GM19463 (cell line): ENCODE data around the gene FGF5.
A peak's percentile ranks its signal among the peaks of the same experiment; 100 is the strongest.
"Not testable (repeated sequence)": the region's sequence is repeated elsewhere in the genome, so short reads cannot be mapped to it uniquely, and the experiment has no call there.

ENCODE experiments used
- ATAC-seq: cut with Tn5 transposase; IDR thresholded peaks from one replicate; pipeline ENCODE4 v1.9.1; 2021; ENCODE audit warnings: mild to moderate bottlenecking, moderate library complexity; ENCODE audit not compliant: unreplicated experiment

Gene FGF5, protein sequence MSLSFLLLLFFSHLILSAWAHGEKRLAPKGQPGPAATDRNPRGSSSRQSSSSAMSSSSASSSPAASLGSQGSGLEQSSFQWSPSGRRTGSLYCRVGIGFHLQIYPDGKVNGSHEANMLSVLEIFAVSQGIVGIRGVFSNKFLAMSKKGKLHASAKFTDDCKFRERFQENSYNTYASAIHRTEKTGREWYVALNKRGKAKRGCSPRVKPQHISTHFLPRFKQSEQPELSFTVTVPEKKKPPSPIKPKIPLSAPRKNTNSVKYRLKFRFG

DNA sequence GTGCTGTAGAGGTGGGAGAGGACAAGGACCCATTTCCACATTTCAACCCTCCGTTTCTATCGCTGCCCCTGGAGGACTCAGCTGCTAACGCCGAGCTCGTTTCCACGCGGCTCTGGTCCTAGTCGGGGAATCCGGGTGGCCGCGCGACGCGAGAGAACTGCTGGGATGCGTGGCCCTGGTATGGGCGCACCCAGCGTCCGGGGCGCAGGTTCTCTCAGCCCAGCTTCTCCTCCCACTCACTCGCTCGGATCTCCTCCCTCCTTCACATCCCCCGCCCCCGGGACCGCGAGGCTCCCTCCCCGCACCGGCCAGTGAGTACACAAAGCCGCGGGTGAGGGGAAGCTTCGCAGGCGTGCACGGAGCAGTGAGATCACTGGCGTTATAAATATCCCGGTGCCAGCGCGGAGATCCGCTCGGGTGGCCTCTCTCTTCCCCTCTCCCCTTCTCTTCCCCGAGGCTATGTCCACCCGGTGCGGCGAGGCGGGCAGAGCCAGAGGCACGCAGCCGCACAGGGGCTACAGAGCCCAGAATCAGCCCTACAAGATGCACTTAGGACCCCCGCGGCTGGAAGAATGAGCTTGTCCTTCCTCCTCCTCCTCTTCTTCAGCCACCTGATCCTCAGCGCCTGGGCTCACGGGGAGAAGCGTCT lies at the start of gene FGF5:
TSS of gene FGF5 (plus strand) at position 412 of the 649 bp plus-strand sequence. CDS start at position 573, 161 bp downstream.
- ATAC-seq: no peak

DNA sequence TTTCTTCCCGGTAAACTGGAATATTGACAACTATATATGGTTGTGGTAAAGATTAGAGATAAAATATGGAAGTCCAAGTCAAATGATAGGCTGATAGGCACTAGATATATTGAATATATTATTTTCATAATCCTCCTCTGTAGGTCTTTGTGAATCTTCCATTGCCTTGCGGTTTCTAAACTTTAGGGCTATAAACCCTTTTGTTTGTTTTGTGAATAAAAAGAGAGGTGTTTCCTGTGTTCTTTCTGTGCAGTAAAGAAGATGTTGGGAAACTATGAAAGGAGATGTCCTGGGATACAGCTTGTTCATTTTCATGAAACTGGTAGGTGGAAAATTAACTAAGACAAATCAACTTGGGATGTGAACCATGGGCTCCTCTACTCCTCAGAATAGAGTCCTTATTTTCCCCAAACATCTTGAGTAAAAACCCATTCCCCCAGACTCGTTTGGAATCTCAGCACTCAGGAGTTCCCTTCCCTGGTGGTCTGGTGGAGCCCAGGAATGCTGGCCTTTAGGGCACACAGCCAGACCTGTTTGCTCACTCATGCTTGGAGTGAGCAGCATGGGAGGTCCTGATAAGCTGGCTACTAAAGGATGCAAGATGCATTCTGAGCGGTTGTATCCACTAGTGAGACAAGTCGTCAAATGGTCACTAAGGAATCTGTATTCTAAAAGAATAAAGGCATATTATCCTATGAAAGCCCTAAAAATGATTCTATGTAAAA lies 47.0 kb upstream of the FGF5 start:
- no peak for ATAC-seq

DNA sequence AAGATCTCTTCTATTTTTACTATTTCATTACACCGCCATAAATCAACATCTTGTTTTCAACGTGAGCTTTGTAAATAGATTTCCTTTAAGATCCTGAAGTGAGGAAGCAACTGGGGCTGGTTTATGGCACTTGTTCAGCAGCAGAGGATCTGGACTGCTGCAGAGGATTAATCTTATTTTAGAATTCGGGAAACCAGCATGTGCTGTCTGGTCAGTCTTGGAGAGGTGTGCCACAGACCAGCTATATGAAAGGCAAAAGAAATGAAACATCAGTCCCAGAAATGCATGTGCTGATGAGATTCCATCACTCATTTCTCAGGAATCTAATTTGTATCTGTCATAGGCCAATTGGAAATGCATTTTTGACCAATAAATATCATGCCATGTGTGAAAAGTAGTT lies 45.8 kb upstream of the FGF5 start:
- no peak for ATAC-seq

DNA sequence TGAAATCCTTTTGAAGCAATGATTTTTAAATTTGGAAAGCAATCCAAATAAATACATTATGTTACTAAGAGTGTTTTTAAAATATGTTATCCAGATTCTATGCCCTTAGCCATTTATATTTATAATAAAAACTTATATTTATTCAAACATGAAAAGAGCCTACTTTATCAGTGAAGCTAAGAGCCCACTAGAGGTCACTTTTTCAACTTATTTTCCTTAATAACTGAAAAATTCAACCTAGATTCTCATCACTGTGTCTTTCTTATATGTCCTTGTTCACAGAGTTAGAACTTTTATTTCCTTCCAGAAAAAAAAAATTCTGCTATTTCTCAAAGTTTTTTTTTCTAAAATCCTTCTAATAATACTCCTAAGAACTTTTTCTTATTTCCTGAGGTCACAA lies 45.3 kb upstream of the FGF5 start:
- ATAC-seq: no peak

DNA sequence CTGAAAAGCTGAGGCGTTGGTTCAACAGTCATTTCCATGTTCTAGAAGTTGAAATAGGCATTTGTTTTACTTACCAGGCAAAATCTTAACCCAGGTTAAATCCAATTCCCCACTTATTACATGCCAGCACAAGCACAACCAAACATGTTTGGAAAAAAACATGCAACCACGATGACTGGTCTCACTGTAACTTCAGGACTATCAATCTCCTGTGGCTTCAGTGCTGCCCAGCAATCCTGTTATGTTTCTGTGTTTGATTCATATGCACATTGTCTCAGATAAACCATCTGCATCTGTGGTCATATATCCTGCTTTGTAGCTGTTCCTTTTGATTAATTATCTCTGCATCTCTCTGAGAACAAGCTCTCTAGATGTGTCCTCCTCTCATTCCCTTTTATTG lies 40.9 kb upstream of the FGF5 start:
- ATAC-seq: no peak

DNA sequence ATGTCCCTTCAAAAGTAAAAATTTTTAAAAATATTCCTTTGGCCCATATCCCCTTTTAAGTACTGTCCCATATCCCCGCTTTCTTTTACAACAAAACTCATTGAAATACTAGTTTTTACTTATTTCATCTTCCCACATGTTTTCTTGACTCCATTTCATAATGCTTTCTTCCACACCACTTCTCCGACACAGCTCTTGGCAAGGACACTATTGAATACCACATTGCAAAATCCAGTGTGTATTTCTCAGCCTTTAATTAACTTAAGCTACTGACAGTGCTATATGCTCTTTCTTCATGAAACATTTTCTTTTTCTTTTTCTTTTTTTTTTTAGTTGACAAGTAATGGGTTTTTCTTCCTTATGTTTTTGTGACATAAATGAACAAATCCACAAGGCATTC lies 40.4 kb upstream of the FGF5 start:
- ATAC-seq: no peak

DNA sequence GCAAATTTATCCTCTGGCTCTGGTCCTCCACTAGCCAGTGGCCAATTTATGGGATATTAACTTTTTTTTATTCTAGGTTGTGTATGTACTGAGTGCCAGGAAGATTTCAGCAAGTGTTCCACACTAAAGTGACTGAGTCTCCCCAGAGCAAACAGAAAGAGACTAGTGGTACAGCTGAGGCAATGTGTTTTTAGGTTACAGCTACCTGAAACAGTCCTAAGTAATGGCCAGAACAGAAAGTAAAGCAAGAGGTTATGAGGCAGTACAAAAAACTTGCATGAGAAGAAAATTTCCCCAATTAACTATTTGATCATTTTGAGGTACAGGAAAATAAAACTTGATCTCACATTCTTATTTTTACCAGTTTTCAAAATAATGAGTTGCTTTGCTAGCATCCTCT lies 38.0 kb upstream of the FGF5 start:
- ATAC-seq: no peak

DNA sequence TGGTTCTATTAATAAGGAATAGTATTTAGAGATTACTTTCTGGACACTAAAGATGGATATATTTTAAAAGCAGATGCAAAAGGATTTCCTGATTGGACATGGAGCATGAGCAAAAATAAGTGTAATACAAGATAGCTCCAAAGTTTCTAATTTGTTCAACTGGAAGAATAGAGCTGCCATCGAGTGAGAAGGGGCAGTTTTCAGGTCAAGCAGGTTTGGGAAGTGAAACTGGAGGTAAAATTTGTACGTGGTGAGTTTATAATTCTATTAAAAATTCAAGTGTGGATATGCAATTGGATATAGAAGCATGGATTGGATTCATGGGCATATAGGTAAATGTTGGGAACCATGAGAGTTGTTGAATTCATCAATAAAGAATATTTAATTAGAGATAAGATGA lies 37.3 kb upstream of the FGF5 start:
- ATAC-seq: peak; percentile 18

DNA sequence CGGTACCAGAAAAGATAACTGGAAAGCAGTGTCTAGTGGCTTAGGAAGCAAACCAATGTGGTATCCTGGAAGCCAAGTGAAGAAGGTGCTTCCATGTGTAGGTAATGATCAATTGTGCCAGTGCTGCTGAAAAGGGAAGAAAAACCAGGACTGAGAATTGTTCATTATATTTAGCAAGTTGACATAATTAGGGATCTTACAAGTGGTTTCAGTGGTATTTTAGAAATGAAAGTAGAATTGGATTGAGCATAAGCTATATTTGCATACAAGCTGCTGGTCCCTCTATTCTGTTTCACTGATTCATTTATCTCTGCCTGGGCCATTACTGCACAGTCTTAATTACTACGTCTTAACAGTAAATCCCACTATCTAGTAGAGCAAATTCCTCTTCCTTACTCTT lies 36.9 kb upstream of the FGF5 start:
- peak; percentile 80 for ATAC-seq

DNA sequence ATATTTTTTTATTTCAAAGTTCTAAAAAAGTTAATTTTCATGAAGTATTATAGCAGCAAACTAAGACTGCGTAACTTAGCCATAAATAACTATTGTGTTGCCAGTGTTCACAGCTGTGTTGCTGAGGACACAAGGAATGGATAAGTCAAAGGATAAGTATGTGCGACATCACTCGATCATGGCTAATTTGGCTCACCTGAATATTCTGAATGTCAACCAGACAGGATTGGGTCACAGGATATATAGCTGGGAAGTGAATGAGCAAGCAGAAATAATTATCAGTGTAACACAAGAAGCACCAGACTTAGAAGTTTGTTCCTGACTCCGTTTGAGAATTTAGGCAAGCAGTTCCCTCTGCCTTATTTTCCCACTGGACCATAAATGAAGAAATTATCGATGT lies 35.3 kb upstream of the FGF5 start:
- ATAC-seq: no peak

DNA sequence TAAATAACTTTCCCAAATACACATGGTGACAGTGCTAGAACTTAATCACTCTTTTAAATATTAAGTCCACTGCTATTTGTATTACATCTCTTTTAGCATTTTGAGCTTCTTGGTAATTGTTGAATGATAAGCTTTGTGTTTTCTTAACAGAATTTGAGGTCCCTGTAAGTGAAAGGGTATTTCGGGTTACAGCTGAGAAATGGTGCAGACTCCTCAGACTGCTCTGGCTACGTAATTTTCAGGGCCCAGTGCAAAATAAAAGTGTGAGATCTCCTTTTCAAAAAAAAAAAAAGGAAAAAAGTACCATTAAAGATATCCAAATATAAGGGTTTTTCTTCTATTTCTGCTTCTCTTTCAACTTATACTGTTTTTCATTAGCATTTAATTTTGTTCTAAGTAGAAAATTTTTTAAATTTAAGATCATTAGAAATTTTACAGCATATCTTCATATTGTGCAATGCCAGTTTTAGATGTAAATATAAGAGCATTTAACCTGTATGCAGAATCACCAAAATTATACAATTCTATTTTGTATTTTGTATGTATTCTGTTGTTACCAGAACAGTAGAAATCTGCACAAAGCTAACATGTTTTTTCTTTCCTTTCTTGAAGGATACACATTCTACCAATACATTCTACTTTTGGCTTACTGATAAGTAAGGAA lies 33.6 kb upstream of the FGF5 start:
- no peak for ATAC-seq

DNA sequence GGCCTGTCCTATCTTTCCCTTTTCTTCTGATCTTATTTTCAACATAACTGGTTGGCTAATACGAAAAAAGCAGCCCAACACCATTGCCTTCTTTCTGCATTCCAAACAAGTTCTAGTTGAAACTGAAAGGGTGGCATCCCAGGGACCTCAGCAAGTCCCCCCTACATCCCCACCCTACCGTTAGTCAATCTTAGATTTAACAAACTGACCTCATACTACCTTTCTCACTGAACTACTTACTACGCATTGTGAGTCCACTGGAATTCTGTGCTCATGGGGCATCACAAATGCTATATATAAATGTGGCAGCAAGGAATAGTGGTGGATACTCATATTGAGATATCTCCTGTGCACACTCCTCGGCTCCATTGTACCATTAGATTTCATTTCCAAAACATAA lies 33.1 kb upstream of the FGF5 start:
- no peak for ATAC-seq

DNA sequence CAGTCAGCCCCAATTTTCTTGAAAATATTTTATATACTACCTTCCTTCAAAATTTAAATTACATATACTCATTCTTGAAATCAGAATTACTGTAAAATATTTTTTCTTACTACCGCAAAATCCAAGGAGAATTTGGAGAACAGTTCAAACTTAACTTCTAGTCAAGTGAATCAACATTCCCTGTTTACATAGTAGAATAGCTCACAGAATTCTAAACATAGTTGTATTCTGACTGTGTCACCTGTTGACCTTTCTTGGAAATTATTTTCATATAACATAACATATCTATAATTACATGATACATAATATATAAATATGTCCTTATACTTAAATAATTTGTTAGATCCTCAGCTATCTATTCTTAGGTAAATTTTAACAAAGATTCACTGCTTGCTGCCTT lies 31.0 kb upstream of the FGF5 start:
- ATAC-seq: no peak

DNA sequence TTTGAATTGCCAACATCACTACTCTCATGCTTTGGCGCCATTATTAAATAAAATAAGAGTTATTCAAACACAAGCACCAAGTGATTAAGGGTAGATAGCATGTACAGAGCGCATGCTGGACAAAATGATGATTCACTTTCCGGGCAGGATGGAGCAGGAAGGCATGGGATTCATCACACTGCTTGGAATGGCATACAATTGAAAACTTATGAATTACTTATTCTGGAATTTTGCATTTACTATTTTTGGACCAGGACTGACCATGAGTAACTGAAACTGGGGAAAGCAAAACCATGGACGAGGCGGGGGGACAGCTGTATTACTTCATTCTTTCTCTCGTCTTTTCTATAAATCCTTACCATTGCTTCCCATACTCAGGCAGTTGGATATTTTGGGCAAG lies 28.5 kb upstream of the FGF5 start:
- ATAC-seq: no peak

DNA sequence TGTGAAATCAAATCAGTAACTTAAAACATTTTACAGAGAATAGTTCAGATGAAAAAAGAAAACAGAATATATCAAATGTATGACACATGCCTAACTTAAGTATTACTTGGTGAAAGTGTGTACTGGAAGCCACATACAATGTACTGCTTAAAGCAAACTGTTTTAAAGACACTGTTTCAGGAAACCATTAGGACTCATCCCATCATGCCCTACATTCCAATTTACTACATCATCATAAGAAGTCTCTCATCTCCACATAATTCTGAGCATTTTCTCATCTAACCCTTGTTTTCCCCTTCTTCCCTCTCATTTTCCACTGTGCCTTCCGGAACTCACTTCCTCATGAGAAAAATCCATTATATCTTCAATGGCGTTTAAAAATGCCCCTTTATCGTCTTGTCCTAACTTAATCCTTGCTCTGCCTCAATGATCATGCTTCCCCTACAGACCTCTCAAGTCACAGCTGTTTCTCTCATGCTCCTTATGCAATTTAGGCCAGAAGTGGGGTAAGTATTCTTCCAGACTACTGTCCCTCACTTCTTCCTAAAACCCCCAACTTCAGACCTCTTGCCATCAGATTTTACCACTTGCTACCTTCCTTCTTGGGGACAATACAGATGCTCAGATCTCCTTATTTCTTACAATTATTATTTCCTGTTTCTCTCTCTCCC lies 26.8 kb upstream of the FGF5 start:
- no peak for ATAC-seq

DNA sequence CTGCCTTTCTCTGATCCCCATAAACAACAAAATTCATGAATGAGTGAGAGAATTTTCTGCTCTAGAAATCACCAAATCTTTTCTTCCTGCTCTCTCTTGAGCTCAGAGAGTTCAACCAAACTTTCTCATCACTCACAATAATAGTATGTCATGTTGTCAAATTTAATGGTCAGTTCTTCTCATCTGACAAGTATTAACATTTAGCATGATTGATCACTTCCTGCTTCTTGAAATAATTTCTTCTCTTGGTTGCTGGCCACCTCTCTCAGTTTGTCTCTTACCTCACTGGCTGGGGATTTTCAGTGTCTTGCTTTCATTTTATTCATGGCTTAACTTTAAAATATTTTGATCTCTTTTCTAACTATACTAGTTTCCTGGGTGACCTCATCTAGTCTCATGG lies 25.5 kb upstream of the FGF5 start:
- ATAC-seq: no peak

DNA sequence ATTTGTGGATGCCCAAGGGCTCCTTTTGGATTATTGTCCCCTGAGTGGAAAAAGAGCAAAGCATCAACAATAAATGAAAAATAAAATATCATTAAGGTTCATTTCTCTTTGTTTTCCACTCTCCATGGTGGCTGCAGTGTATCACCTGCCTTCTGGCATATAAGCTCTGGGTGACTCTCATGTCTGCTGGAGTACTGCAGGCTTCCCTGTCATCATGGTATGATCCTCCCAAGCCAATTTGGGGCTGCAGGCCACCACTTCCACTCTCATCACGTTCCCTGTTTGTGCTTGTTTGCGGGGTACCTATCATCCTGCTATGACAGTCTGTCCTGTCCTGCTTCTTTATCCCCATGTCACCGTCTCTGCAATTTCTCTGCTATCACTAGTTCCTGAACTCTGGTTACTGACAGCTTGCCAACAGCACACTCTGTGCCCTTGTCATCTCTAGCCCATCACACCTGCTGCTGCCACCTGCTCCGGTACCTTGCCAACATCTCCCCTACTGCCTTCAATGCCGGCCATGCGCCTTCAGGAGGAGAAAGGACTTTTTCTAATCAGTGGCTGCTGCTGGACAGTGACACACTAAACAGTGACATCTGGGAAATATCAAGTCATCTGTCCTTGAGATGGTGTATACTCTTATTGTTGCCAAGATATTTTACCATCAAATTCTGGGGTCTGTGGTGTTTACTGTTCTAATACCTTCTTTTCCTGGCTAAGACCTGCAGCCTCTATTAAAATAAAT lies 23.0 kb upstream of the FGF5 start:
- ATAC-seq: no peak

DNA sequence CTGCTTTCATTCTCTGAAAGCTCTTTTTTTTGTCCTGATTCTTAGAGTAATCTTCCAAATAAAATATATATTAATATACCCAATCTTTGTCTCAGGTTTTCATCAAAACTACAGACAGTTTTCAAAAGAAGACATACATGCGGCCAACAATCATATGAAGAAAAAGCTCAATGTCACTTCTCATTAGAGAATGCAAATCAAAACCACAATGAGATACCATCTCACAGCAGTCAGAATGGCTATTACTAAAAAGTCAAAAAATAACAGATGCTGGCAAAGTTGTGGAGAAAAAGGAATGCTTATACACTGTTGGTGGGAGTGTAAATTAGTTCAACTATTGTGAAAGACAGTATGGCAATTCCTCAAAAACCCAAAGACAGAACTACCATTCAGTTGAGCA lies 19.0 kb upstream of the FGF5 start:
- not testable (repeated sequence) for ATAC-seq

DNA sequence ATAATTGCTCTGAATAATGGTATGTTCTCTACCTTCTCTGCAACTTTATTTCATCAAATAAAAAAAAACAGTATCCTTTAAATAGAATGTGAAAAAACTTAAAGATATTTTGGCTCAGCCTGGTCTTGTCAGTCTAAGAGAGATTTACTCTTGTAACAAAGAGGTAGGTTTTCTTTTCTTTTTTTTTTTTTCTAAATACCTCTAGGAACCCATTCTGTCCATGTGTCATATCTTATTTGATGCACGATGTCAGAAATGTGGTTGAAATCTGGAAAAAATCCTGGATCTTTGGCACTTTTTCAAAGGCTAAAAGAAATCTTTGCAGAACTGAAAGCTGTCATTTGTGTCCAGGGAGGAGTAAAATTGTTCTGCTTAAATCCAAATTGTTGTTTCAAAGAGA lies 17.3 kb upstream of the FGF5 start:
- no peak for ATAC-seq

DNA sequence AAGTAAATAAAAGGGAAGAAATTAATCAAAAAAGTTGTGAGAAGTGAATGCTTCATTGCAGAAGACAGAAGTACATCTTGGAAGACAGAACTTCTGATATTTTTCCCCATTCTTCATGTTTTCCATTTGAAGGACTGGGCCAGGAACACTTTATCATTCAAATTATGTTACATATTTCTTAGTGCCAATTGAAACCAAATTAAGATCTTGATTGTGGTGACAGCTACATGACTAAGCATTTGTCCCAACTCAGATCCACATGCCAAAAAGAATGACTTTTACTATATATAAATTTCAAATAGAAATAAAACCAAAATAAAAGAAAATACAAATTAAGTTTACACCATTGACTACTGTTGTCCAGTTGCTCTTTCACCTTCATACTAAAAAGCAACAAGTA lies 14.0 kb upstream of the FGF5 start:
- ATAC-seq: no peak

DNA sequence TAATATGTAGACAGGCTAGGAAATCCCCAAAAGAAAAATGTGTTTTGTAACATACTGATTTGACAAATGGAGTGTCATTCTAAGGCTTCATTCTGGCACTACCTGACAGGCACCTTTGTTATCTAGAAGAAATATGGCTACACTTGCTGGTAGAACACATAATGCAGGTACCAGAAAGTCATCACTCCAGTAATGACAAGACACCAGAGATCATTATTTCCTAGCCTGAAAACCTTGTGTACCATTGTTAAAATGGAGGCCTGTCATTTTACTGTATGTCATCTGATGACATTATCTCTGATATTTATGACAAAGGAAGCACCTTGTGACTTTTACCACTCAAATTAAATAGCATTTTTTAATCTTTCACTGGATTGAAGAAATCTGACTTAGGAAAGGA lies 13.5 kb upstream of the FGF5 start:
- no peak for ATAC-seq
